Prostate gland (tissue), 2 donors: Measurements from ENCODE around the gene NT5DC1.

ENCODE experiments used
- POLR2A ChIP-seq: fragments of 450-650 bp; IDR thresholded peaks from one replicate; pipeline ENCODE4 v1.6.1; 2016; ENCODE audit warnings: antibody characterized with exemption, mild to moderate bottlenecking
- POLR2AphosphoS5 ChIP-seq: sonication (generic); formaldehyde crosslinking; IDR thresholded peaks from one replicate; pipeline ENCODE4 v1.6.1; 2017; ENCODE audit warnings: antibody characterized with exemption
- TF ChIP-seq, protein P1 (sequence below), 4 experiments: fragments of 200-600 bp in 2 of 4; fragments of 450-650 bp in 2 of 4; sonication (generic) in 2 of 4; IDR thresholded peaks; 1 replicate in 3 of 4; 2 replicates in 1 of 4; pipeline ENCODE4 v1.5.1; 2016 to 2019; ENCODE audit warnings: antibody characterized with exemption in 4 of 4, mild to moderate bottlenecking in 2 of 4, moderate library complexity in 2 of 4

DNA sequence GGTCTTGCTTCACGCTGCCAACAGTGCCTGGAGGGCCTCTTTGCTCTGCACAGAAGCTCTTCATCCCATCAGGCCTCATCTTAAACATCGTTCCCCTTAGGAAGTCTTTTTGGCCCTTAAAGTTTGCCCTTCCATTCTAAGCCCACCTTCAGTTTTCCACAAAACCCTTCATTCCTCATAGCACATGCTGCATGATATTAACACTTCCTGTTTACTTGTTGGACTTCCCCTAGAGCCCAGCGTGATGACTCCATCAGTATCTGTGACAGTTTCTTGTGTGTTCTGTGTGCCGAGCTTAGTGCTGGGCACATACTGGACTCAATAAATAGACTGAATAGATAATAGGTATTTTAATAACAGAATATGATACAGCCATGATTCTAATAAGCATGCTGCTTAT, 2.2 kb downstream of the NT5DC1 start:
- TF ChIP-seq, protein P1, sequence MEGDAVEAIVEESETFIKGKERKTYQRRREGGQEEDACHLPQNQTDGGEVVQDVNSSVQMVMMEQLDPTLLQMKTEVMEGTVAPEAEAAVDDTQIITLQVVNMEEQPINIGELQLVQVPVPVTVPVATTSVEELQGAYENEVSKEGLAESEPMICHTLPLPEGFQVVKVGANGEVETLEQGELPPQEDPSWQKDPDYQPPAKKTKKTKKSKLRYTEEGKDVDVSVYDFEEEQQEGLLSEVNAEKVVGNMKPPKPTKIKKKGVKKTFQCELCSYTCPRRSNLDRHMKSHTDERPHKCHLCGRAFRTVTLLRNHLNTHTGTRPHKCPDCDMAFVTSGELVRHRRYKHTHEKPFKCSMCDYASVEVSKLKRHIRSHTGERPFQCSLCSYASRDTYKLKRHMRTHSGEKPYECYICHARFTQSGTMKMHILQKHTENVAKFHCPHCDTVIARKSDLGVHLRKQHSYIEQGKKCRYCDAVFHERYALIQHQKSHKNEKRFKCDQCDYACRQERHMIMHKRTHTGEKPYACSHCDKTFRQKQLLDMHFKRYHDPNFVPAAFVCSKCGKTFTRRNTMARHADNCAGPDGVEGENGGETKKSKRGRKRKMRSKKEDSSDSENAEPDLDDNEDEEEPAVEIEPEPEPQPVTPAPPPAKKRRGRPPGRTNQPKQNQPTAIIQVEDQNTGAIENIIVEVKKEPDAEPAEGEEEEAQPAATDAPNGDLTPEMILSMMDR (IDR thresholded peaks at IDR 0.05), result no peak
- no peak for TF ChIP-seq POLR2A
- TF ChIP-seq POLR2AphosphoS5, result no peak
